Endodermal cell (in vitro differentiated cells): ENCODE measurements around the gene SPRTN. TPM values are rescaled to one million over a fixed set of nuclear protein-coding genes. Genes with fewer than 3 reads are reported as not detected.

ENCODE experiments used
- DNase-seq: peaks from one replicate; pipeline ENCODE4 v3.0.0-alpha.2; 2017
- H3K27ac ChIP-seq: 2 replicates; pipeline ENCODE4 v1.5.1; 2013; ENCODE audit warnings: mild to moderate bottlenecking, low read depth, low read length, moderate library complexity
- H3K27me3 ChIP-seq: 2 replicates; pipeline ENCODE4 v1.6.1; 2013; ENCODE audit warnings: mild to moderate bottlenecking, low read length, moderate library complexity; ENCODE audit not compliant: insufficient read depth, control insufficient read depth, poor library complexity, severe bottlenecking
- H3K36me3 ChIP-seq: 2 replicates; pipeline ENCODE4 v1.7.0; 2013; ENCODE audit warnings: mild to moderate bottlenecking, low read length, moderate library complexity; ENCODE audit not compliant: control insufficient read depth, insufficient read depth
- H3K4me1 ChIP-seq: one replicate; pipeline ENCODE4 v1.7.0; 2013; ENCODE audit warnings: low read length; ENCODE audit not compliant: control insufficient read depth, insufficient read depth
- H3K4me3 ChIP-seq: 2 replicates; pipeline ENCODE4 v1.5.1; 2013; ENCODE audit warnings: mild to moderate bottlenecking, low read length, moderate library complexity
- H3K9ac ChIP-seq: 2 replicates; pipeline ENCODE4 v1.6.1; 2013; ENCODE audit warnings: mild to moderate bottlenecking, low read length, moderate library complexity; ENCODE audit not compliant: poor library complexity, severe bottlenecking; ENCODE audit errors: extremely low read depth
- H3K9me3 ChIP-seq: 2 replicates; pipeline ENCODE4 v1.6.1; 2013; ENCODE audit warnings: mild to moderate bottlenecking, low read length, moderate library complexity; ENCODE audit not compliant: control insufficient read depth
- H3K27ac Mint-ChIP-seq: 2 replicates; pipeline ENCODE4 v1.8.0; 2020; ENCODE audit warnings: mixed read lengths
- H3K27me3 Mint-ChIP-seq: 2 replicates; pipeline ENCODE4 v1.8.0; 2021; ENCODE audit warnings: mild to moderate bottlenecking, mixed read lengths; ENCODE audit not compliant: insufficient read depth
- H3K36me3 Mint-ChIP-seq: 2 replicates; pipeline ENCODE4 v1.8.0; 2020; ENCODE audit warnings: low read depth, mixed read lengths
- H3K4me1 Mint-ChIP-seq: 2 replicates; pipeline ENCODE4 v1.8.0; 2020; ENCODE audit warnings: mixed read lengths
- H3K4me3 Mint-ChIP-seq: 2 replicates; pipeline ENCODE4 v1.8.0; 2020; ENCODE audit warnings: mild to moderate bottlenecking, moderate library complexity, mixed read lengths
- H3K9me3 Mint-ChIP-seq: 2 replicates; pipeline ENCODE4 v1.8.0; 2020; ENCODE audit warnings: mild to moderate bottlenecking, mixed read lengths
- WGBS, 2 experiments: methylation state at CpG; one replicate each; pipeline versions ENCODE4 v1.1.5 to v1.1.7; 2013; ENCODE audit warnings: missing lambda C conversion rate in 2 of 2, mixed read lengths in 1 of 2; ENCODE audit not compliant: insufficient coverage in 1 of 2, insufficient read length in 1 of 2; 5-methylcytosine and 5-hydroxymethylcytosine counted together
- total RNA-seq, 2 donors: library from RNA; stranded (reverse); fragmentation: NEBNext Ultra II Directional in 1 of 2; extraction: Animal tissue kit (Norgen Biotek cat#: 25700) in 1 of 2; gene quantifications; 2 replicates in 1 of 2; 3 replicates in 1 of 2; pipeline ENCODE4 v1.2.1, GENCODE V29; 2021
- TF ChIP-seq, protein P1 (sequence below): fragments of 200-600 bp; sonication (generic); conservative IDR thresholded peaks from 2 replicates; pipeline ENCODE4 v1.5.0; 2021; ENCODE audit warnings: antibody characterized with exemption, mild to moderate bottlenecking

SPRTN gene
- total RNA-seq, 2 donors from 2014 or later = 12.4 to 20.4 TPM

DNA sequence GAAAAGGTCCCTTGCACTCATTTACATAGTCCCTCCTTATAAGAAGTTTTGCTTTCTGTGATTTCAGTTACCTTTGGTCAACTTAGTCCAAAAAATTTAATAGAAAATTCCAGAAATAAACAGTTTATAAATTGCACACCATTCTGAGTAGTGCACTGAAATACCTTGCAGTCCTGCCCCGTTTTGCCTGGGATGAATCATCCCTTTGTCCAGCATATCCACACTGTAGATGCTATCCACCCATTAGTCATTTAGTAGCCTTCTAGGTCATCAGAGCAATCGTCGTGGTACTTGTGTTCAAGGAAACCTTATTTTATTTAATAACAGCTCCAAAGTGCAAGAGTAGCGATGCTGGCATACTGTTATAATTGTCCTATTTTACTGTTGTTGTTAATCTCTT lies 38.0 kb downstream of the SPRTN start:
- Mint-ChIP-seq H3K4me1 (peaks cover 26% of the 10 kb centered on the region), H3K27ac (no peak overlapping the region)

DNA sequence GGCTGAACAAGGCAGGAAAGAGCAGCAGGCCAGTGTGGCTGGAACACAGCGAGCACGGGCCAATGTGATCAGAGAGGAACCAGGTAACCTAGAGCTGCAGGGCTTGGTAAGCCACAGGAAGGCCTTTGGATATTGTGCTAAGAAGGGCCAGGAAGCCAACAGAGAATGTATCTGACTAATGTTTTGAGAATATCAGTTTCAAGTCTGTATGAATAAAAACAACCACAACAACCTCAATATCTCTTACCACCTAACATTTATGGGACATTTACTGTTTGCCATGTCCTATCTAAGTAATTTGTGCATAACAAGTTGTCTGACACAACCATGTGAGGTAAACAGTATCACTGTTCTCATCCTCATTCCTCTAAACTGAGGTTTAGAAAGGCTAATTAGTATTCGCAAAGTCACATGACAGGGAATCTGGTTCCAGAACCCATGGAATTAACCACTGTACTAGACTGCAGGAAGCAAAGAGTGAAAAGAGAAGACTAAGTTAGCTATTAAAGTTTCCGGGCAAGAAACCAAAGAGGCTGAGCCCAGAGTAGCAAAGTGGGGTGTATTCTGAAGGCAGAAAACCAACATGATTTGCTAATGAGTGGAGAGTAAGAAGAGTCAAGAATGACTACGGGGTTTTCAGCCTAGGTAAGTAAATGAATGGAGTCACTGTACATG lies 38.9 kb downstream of the SPRTN start:
- Mint-ChIP-seq H3K4me1 (peaks cover 26% of the 10 kb centered on the region), H3K27me3 (no peaks in the 10 kb centered on the region), H3K9me3 (no peaks in the 10 kb centered on the region), H3K4me3 (no peak overlapping the region), H3K27ac (peak overlapping the region; percentile 1), H3K36me3 (no peaks in the 10 kb centered on the region)
- no peak for DNase-seq
- 91 to 95% methylated on average over 5 of the region's 5 CpGs for WGBS, 2 experiments
- Histone ChIP-seq H3K4me3 (no peak overlapping the region), H3K9me3 (no peaks in the 10 kb centered on the region), H3K9ac (no peak overlapping the region), H3K4me1 (peaks cover 4% of the 10 kb centered on the region), H3K27ac (no peak overlapping the region), H3K27me3 (no peaks in the 10 kb centered on the region), H3K36me3 (no peaks in the 10 kb centered on the region)
- TF ChIP-seq, protein P1, sequence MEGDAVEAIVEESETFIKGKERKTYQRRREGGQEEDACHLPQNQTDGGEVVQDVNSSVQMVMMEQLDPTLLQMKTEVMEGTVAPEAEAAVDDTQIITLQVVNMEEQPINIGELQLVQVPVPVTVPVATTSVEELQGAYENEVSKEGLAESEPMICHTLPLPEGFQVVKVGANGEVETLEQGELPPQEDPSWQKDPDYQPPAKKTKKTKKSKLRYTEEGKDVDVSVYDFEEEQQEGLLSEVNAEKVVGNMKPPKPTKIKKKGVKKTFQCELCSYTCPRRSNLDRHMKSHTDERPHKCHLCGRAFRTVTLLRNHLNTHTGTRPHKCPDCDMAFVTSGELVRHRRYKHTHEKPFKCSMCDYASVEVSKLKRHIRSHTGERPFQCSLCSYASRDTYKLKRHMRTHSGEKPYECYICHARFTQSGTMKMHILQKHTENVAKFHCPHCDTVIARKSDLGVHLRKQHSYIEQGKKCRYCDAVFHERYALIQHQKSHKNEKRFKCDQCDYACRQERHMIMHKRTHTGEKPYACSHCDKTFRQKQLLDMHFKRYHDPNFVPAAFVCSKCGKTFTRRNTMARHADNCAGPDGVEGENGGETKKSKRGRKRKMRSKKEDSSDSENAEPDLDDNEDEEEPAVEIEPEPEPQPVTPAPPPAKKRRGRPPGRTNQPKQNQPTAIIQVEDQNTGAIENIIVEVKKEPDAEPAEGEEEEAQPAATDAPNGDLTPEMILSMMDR = no peak

More for the DNA sequence above, 38.0 kb downstream of the SPRTN start:
- Histone ChIP-seq H3K9ac (no peak overlapping the region), H3K27ac (no peak overlapping the region), H3K9me3 (no peaks in the 10 kb centered on the region), H3K36me3 (no peaks in the 10 kb centered on the region), H3K4me1 (peaks cover 4% of the 10 kb centered on the region), H3K4me3 (no peak overlapping the region), H3K27me3 (no peaks in the 10 kb centered on the region)
- Mint-ChIP-seq H3K4me3 (no peak overlapping the region), H3K9me3 (no peaks in the 10 kb centered on the region), H3K36me3 (peaks cover 2% of the 10 kb centered on the region), H3K27me3 (no peaks in the 10 kb centered on the region)
- DNase-seq = no peak
- 94 to 99% methylated on average over 1 to 3 of the region's 4 CpGs for WGBS, 2 experiments
- TF ChIP-seq, protein P1 = no peak

DNA sequence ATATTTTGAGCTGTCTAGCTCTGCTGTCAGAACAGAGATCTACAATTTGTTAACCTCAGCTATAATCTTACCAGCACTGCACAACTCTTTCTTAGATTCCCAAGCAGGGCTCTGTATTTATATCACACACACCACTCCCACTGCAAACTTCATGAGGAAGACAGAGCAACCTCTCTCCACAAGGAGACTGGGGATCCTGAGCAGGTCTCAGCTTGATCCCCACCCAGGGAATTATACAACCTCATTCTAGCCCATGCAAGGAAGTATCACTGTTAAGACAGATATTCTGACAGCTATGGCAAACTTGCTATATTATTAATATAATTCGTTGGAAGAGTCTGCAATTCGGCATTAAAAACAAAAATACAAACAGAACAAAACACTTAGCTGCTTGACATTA lies 43.6 kb downstream of the SPRTN start:
- TF ChIP-seq, protein P1 = no peak
- Histone ChIP-seq H3K9ac (no peak overlapping the region), H3K36me3 (no peaks in the 10 kb centered on the region), H3K4me1 (peaks cover 4% of the 10 kb centered on the region), H3K9me3 (no peaks in the 10 kb centered on the region), H3K27ac (no peak overlapping the region), H3K27me3 (no peaks in the 10 kb centered on the region), H3K4me3 (no peak overlapping the region)
- DNase-seq = no peak
- Mint-ChIP-seq H3K4me3 (no peak overlapping the region), H3K27me3 (no peaks in the 10 kb centered on the region), H3K36me3 (no peaks in the 10 kb centered on the region), H3K4me1 (peaks cover 24% of the 10 kb centered on the region), H3K27ac (no peak overlapping the region), H3K9me3 (no peaks in the 10 kb centered on the region)
- 88% methylated on average over 2 of the region's 2 CpGs; no CpG with 5 or more reads in 1 of the 2 experiments for WGBS, 2 experiments
